Lower leg skin (tissue), 3 donors: ENCODE data around the gene AFF1.

ENCODE experiments used
- CTCF ChIP-seq, 3 donors: fragments of 450-650 bp; IDR thresholded peaks; one replicate each; pipeline ENCODE4 v1.5.1; 2016; ENCODE audit warnings: antibody characterized with exemption in 3 of 3, mild to moderate bottlenecking in 3 of 3, moderate library complexity in 2 of 3
- POLR2A ChIP-seq, 2 donors: fragments of 450-650 bp; IDR thresholded peaks; one replicate each; pipeline ENCODE4 v1.6.1; 2016 to 2017; ENCODE audit warnings: antibody characterized with exemption in 2 of 2, mild to moderate bottlenecking in 1 of 2, moderate library complexity in 1 of 2

GRCh38 chr4:87065021-87065420, 130.2 kb downstream of the AFF1 start:
- TF ChIP-seq CTCF (IDR thresholded peaks at IDR 0.05) (no peak), POLR2A (IDR thresholded peaks at IDR 0.05) (no peak)
